B cell (primary cell): ENCODE measurements around the gene GCNT2. TPM values are rescaled to one million over a fixed set of nuclear protein-coding genes. Genes with fewer than 3 reads are reported as not detected.

Experiments
- ATAC-seq: fragments of 200-7000 bp; cut with Tn5 transposase; one replicate; pipeline ENCODE4 v1.10.0; 2021; ENCODE audit warnings: low read depth, mild to moderate bottlenecking, moderate number of reproducible peaks, moderate library complexity
- CTCF ChIA-PET: fragments of 350-600 bp; sonication (Branson Sonifier 250); formaldehyde crosslinking; loops from one replicate; lab custom pipeline; 2021; ENCODE audit warnings: antibody characterized with exemption, inconsistent platforms; lab: Charles Lee
- POLR2A ChIA-PET: fragments of 350-600 bp; sonication (Branson Sonifier 250); formaldehyde crosslinking; loops from one replicate; lab custom pipeline; 2021; ENCODE audit warnings: antibody characterized with exemption; lab: Charles Lee
- DNase-seq: peaks from one replicate; pipeline ENCODE4 v3.0.0; 2013
- H2AFZ ChIP-seq: 2 replicates; pipeline ENCODE4 v1.6.1; 2012; ENCODE audit warnings: mild to moderate bottlenecking, low read depth, low read length; ENCODE audit not compliant: insufficient read depth, poor library complexity, severe bottlenecking
- H3K27ac ChIP-seq, 2 donors: 1 replicate in 1 of 2; 2 replicates in 1 of 2; pipeline ENCODE4 v1.5.1; 2012 to 2013; ENCODE audit warnings: low read length in 2 of 2, mild to moderate bottlenecking in 2 of 2, moderate library complexity in 1 of 2
- H3K27me3 ChIP-seq, 4 experiments: fragments of 200-600 bp in 1 of 4; sonication (generic) in 1 of 4; replicated peaks in 1 of 4; 1 replicate in 2 of 4; 2 replicates in 2 of 4; pipeline versions ENCODE4 v1.6.1 to v1.7.0; 2013 to 2016; ENCODE audit warnings: low read length in 3 of 4, mild to moderate bottlenecking in 2 of 4, mixed read lengths in 1 of 4, moderate library complexity in 1 of 4; ENCODE audit not compliant: insufficient read depth in 4 of 4, control insufficient read depth in 3 of 4; ENCODE audit errors: control extremely low read depth in 1 of 4
- H3K36me3 ChIP-seq, 2 experiments: replicated peaks in 1 of 2; 1 replicate in 1 of 2; 2 replicates in 1 of 2; pipeline versions ENCODE4 v1.6.1 to v1.7.1; 2013; ENCODE audit warnings: low read length in 1 of 2; ENCODE audit not compliant: insufficient read depth in 2 of 2, control insufficient read depth in 1 of 2; ENCODE audit errors: control extremely low read depth in 1 of 2, extremely low read depth in 1 of 2
- H3K4me1 ChIP-seq, 2 donors: fragments of 200-600 bp in 1 of 2; sonication (generic) in 1 of 2; 1 replicate in 1 of 2; 2 replicates in 1 of 2; pipeline versions ENCODE4 v1.5.1 to v1.6.1; 2013 to 2017; ENCODE audit warnings: low read length in 2 of 2; ENCODE audit not compliant: control insufficient read depth in 2 of 2, insufficient read depth in 2 of 2
- H3K4me2 ChIP-seq: replicated peaks from 2 replicates; pipeline ENCODE3; 2012; ENCODE audit warnings: mild to moderate bottlenecking, low read depth, low read length; ENCODE audit not compliant: poor library complexity, severe bottlenecking
- H3K4me3 ChIP-seq, 5 experiments: fragments of 200-600 bp in 1 of 5; sonication (generic) in 1 of 5; 1 replicate in 3 of 5; 2 replicates in 2 of 5; pipeline versions ENCODE4 v1.5.1 to v1.7.0; 2011 to 2016; ENCODE audit warnings: low read length in 4 of 5, mild to moderate bottlenecking in 4 of 5, low read depth in 2 of 5, control low read depth in 1 of 5, moderate library complexity in 1 of 5; ENCODE audit not compliant: insufficient read depth in 1 of 5; ENCODE audit errors: control extremely low read depth in 1 of 5, extremely low read depth in 1 of 5
- H3K79me2 ChIP-seq: fragments of 200-600 bp; sonication (generic); one replicate; pipeline ENCODE4 v1.6.0; 2016; ENCODE audit warnings: low read length; ENCODE audit not compliant: control insufficient read depth, insufficient read depth
- H3K9ac ChIP-seq: fragments of 200-600 bp; sonication (generic); 2 replicates; pipeline ENCODE4 v1.6.1; 2017; ENCODE audit warnings: mild to moderate bottlenecking, low read length, moderate library complexity
- H3K9me3 ChIP-seq, 3 donors: one replicate each; pipeline versions ENCODE4 v1.6.1 to v1.7.1; 2013; ENCODE audit warnings: low read length in 2 of 3; ENCODE audit not compliant: control insufficient read depth in 2 of 3, insufficient read depth in 1 of 3; ENCODE audit errors: control extremely low read depth in 1 of 3
- H4K20me1 ChIP-seq: 2 replicates; pipeline ENCODE4 v1.6.0; 2012; ENCODE audit warnings: mild to moderate bottlenecking, low read length; ENCODE audit not compliant: insufficient read depth, control insufficient read depth, poor library complexity, severe bottlenecking
- H3K27ac Mint-ChIP-seq: one replicate; pipeline ENCODE4 v1.8.0; 2021; ENCODE audit warnings: mixed read lengths
- H3K27me3 Mint-ChIP-seq: one replicate; pipeline ENCODE4 v1.8.0; 2021; ENCODE audit warnings: mixed read lengths
- H3K4me1 Mint-ChIP-seq: one replicate; pipeline ENCODE4 v1.8.0; 2021; ENCODE audit warnings: mixed read lengths
- H3K4me3 Mint-ChIP-seq: one replicate; pipeline ENCODE4 v1.8.0; 2021; ENCODE audit warnings: mixed read lengths
- H3K9me3 Mint-ChIP-seq: one replicate; pipeline ENCODE4 v1.8.0; 2022; ENCODE audit warnings: mixed read lengths; ENCODE audit not compliant: insufficient read depth
- CTCF ChIP-seq: fragments of 200-600 bp; IDR thresholded peaks from one replicate; pipeline ENCODE4 v1.8.0; 2022; ENCODE audit warnings: antibody characterized with exemption, mild to moderate bottlenecking
- EZH2 ChIP-seq: IDR thresholded peaks from 2 replicates; pipeline ENCODE4 v1.6.1; 2012; ENCODE audit warnings: borderline replicate concordance, low read depth, mild to moderate bottlenecking, moderate library complexity, low read length; ENCODE audit not compliant: insufficient read depth, poor library complexity, severe bottlenecking
- WGBS: methylation state at CpG from one replicate; pipeline ENCODE4 v1.1.5; 2013; ENCODE audit warnings: missing lambda C conversion rate; ENCODE audit not compliant: insufficient coverage; 5-methylcytosine and 5-hydroxymethylcytosine counted together
- intact Hi-C: fragments of 100-400 bp; cut with micrococcal nuclease; formaldehyde crosslinking; loops from one replicate; pipeline ENCODE4 v1.10.0; 2022
- polyA plus RNA-seq: library from polyadenylated mRNA; depleted of rRNA; stranded (reverse); fragments of >200 nt; gene quantifications from 2 replicates; pipeline ENCODE4 v1.2.3, GENCODE V29; 2012
- total RNA-seq, 2 donors: library from RNA; stranded (reverse); fragments of 120-200 nt in 1 of 2; gene quantifications; 1 replicate in 1 of 2; 2 replicates in 1 of 2; pipeline versions ENCODE4 v1.2.3 to v1.2.4, GENCODE V29; 2013 to 2022

Gene GCNT2
- total and polyA plus RNA-seq, 2 donors (not counting 1 experiment from before 2014, with no cell fraction given) = 6.8 to 32.1 TPM

DNA sequence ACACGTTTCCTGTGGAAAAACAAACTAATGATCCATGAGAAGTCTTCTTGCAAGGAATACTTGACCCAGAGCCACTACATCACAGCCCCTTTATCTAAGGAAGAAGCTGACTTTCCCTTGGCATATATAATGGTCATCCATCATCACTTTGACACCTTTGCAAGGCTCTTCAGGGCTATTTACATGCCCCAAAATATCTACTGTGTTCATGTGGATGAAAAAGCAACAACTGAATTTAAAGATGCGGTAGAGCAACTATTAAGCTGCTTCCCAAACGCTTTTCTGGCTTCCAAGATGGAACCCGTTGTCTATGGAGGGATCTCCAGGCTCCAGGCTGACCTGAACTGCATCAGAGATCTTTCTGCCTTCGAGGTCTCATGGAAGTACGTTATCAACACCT lies 35.4 kb downstream of the GCNT2 start:
- DNase-seq = no peak
- Histone ChIP-seq H4K20me1 (peaks cover 50% of the 10 kb centered on the region), H3K27ac (no peak overlapping the region), H3K27me3 (no peaks in the 10 kb centered on the region), H3K4me2 (no peak overlapping the region), H2AFZ (no peak overlapping the region), H3K9ac (no peak overlapping the region), H3K9me3 (no peaks in the 10 kb centered on the region), H3K4me3 (no peak overlapping the region), H3K4me1 (peaks cover 13 to 15% of the 10 kb centered on the region in 2 donors), H3K36me3 (peaks cover 0 to 4% of the 10 kb centered on the region in 2 experiments), H3K79me2 (peaks cover 78% of the 10 kb centered on the region)
- Mint-ChIP-seq H3K9me3 (no peaks in the 10 kb centered on the region), H3K27ac (no peak overlapping the region), H3K27me3 (no peaks in the 10 kb centered on the region), H3K4me1 (peaks cover 57% of the 10 kb centered on the region), H3K4me3 (no peak overlapping the region)
- WGBS = 85% methylated on average over 4 of the region's 6 CpGs
- TF ChIP-seq EZH2 (no peak), CTCF (no peak)
- ChIA-PET POLR2A (no interaction called here), CTCF (interaction anchor here (3.2 kb wide), 1 partner anchor 10 kb away, joined by 12 read pairs; no protein-coding TSS in a partner anchor)
- no peak for ATAC-seq
- intact Hi-C loops = no loop called here

GRCh38 chr6:10556992-10557391 lies 35.8 kb downstream of the GCNT2 start:
- Mint-ChIP-seq H3K9me3 (no peaks in the 10 kb centered on the region), H3K27me3 (no peaks in the 10 kb centered on the region), H3K4me1 (peaks cover 60% of the 10 kb centered on the region), H3K4me3 (no peak overlapping the region), H3K27ac (no peak overlapping the region)
- Histone ChIP-seq H2AFZ (no peak overlapping the region), H3K4me3 (no peak overlapping the region), H3K79me2 (peaks cover 78% of the 10 kb centered on the region), H3K9me3 (no peaks in the 10 kb centered on the region), H3K9ac (no peak overlapping the region), H3K4me2 (no peak overlapping the region), H3K27me3 (no peaks in the 10 kb centered on the region), H4K20me1 (peaks cover 51% of the 10 kb centered on the region), H3K36me3 (peaks cover 0 to 4% of the 10 kb centered on the region in 2 experiments), H3K4me1 (peaks cover 15 to 16% of the 10 kb centered on the region in 2 donors), H3K27ac (no peak overlapping the region)
- intact Hi-C loops = no loop called here
- WGBS = 88% methylated on average over 4 of the region's 6 CpGs
- POLR2A ChIA-PET = no interaction called here
- CTCF ChIA-PET = interaction anchor here (3.2 kb wide), 1 partner anchor 11 kb away, joined by 12 read pairs; no protein-coding TSS in a partner anchor
- TF ChIP-seq EZH2 (no peak), CTCF (no peak)
- DNase-seq = no peak
- ATAC-seq = no peak
